Measurements from ENCODE around the gene EIF4E.
"Not testable (repeated sequence)": the region's sequence is repeated elsewhere in the genome, so short reads cannot be mapped to it uniquely, and the experiment has no call there.

Gene EIF4E

DNA sequence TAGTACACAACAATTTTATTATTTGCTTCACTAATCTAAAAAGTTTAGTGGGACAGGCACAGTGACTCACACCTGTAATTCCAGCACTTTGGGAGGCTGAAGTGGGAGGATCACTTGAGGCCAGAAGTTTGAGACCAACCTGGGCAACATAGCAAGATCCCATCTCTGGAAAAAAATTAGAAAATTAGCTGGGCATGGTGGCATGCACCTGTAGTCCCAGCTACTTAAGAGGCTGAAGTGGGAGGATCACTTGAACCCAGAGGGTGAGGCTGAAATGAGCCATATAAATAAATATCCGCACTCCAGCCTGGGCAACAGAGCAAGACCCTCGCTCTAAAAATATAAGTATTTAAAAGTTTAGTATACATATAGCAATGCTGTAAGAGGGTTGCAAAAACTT is 42.6 kb downstream of the EIF4E start:
- DNase-seq (ENCODE audit: extremely low read depth in 1 of 2, low read depth in 1 of 2), result not testable (repeated sequence)

DNA sequence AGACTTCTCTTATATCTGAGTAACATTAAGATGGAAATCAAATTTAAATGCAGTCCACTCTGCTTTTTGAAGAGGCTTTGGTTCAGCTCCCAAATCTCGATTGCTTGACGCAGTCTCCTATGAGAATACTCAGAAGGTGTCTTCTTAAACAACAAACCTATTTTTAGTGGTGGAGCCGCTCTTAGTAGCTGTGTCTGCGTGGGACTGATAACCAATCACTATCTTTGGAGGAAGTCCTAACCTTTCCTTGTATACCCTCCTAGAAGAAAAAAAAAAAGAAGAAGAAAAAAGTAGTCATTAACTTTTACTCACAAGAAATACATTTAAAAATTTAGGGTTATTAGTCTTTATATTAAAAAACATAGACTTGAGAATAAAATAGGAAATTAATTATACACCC is 48.0 kb downstream of the EIF4E start:
- DNase-seq (ENCODE audit: extremely low read depth in 1 of 2, low read depth in 1 of 2), result not testable (repeated sequence)

DNA sequence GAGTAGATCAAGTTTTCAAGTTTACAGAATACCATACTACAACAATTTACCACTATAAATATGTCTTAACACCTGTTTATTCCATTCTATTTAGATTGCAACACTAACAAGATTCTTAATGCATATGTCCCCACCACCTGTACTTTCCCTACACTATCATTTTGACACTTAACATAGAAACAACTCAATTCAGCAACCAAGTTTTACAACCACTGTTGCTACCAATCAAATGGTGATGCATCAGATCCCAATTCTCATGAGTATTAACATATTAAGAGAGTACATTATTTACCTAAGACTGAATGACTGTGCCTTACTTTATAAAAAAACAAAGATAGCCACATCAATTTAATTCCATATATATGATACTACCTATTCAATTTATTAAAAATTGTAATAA is 49.4 kb downstream of the EIF4E start:
- DNase-seq (ENCODE audit: extremely low read depth in 1 of 2, low read depth in 1 of 2), result no peak

DNA sequence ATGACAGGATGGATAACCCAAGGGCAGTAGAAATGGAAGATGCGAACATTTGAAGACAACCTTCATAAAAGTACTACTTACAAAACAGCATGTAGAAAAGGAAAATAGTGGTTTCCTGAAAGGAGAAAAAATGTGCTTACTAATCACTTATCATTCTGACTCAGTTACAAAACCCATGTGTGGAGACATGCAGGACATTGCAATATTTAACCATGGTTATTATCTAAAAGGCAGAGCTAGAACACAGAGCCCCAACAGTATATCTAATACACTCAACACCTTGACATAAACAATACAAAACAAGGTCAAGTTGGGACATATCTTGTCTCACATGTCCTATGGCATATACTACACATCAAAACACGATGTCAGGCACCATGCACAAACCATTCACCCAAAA is 55.9 kb downstream of the EIF4E start:
- DNase-seq (ENCODE audit: extremely low read depth in 1 of 2, low read depth in 1 of 2), result no peak

DNA sequence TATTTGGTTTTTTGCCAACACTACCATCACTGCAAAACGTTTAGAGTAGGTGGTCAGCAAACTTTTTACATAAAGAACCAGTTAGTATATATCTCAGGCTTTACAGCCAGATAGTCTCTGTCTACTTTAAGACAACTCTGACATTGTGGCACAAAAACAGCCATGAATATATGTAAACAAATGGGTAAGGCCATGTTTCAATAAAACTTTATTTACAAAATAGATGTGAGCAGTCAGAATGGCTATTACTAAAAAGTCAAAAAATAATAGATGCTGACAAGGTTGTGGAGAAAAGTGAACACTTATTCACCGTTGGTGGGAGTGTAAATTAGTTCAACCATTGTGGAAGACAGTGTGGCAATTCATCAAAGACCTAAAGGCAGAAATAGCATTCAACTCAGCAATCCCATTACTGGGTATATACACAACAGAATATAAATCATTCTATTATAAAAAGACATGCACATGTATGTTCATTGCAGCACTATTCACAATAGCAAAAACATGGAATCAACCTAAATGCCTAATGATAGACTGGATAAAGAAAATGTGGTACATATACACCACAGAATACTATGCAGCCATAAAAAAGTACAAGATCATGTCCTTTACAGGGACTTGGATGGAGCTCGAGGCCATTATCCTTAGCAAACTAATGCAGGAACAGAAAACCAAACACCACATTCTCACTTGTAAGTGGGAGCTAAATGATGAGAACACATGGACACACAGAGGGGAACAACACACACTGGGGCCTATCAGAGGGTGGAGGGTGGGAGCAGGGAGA is 56.6 kb downstream of the EIF4E start:
- DNase-seq (ENCODE audit: extremely low read depth in 1 of 2, low read depth in 1 of 2), result not testable (repeated sequence)

DNA sequence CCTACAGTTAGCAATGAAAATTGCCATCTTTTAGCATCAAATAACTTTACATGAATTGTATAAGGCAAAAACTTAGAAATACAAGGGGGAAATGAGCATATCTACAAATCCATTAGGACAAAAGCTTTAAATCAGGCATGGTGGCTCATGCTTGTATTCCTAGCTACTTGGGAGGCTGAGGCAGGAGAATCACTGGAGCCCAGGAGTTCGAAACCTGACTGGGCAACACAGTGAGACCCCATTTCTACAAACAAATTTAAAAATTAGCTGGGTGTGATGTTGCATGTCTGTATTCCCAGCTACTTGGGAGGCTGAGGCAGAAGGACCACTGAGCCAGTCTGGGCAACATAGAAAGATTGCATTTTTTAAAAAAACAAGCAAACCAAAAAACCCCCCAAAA is 61.3 kb downstream of the EIF4E start:
- no peak for DNase-seq (ENCODE audit: extremely low read depth in 1 of 2, low read depth in 1 of 2)

GRCh38 chr4:98865059-98865458 is 63.9 kb downstream of the EIF4E start:
- no peak for DNase-seq (ENCODE audit: extremely low read depth in 1 of 2, low read depth in 1 of 2)

GRCh38 chr4:98864560-98864959 is 64.4 kb downstream of the EIF4E start:
- no peak for DNase-seq (ENCODE audit: extremely low read depth in 1 of 2, low read depth in 1 of 2)

DNA sequence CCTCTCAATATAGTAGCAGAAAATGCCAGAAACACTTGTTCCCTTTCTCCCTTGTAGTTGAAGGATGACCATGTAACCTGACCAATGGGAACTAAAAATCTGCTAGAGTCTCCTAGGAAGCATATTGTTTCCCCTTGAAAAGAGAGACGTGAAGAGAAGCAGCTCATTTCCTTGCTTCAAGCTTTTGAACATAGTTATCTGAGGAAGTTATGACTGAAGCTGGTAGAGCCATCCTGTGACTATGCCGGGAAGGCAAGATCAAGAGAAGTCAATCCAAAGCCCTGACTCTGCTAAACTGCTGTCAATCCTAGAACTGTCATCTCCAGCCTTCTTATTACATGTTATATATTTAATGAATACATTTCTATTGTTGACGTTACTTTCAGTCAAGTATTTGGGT is 66.6 kb downstream of the EIF4E start:
- no peak for DNase-seq (ENCODE audit: extremely low read depth in 1 of 2, low read depth in 1 of 2)

- no peak for DNase-seq (ENCODE audit: extremely low read depth in 1 of 2, low read depth in 1 of 2)
Observed at GRCh38 chr4:98861100-98861884, 67.6 kb downstream of the EIF4E start.

DNA sequence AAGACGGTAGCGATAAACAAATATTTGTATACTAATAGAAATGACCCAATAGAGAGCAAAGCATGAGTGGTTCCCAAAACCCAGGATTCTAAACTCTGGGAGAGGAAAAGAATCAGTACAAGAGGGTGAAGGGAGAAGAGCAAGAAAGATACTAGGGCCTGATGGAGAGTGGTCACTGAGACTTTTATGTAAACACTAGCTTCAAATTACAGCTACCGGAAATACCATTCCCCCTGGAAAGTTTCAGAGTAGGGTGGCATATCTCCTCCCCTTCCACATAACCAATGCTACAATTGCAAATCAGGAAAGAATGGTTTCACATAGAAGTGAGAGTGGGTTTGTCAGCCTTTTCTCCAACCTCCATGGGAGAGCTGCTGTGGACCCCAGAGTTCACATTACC is 77.1 kb downstream of the EIF4E start:
- no peak for DNase-seq (ENCODE audit: extremely low read depth in 1 of 2, low read depth in 1 of 2)

GRCh38 chr4:98850937-98851336 is 78.0 kb downstream of the EIF4E start:
- DNase-seq (ENCODE audit: extremely low read depth in 1 of 2, low read depth in 1 of 2), result no peak

GRCh38 chr4:98848448-98848847 is 80.5 kb downstream of the EIF4E start:
- DNase-seq (ENCODE audit: extremely low read depth in 1 of 2, low read depth in 1 of 2), result no peak

- DNase-seq (ENCODE audit: extremely low read depth in 1 of 2, low read depth in 1 of 2), result no peak
Observed at GRCh38 chr4:98845960-98846359, 83.0 kb downstream of the EIF4E start.

DNA sequence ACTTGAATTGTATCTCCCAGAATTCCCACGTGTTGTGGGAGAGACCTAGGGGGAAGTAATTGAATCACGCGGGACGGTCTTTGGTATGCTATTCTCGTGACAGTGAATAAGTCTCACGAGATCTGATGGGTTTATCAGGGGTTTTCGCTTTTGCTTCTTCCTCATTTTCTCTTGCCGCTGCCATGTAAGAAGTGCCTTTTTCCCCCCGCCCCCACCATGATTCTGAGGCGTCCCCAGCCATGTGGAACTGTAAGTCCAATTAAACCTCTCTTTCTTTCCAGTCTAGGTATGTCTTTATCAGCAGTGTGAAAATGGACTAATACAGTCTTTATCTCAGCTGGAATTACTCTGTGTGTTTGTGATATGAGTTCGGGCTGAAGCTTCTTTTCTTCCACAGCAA is 86.0 kb downstream of the EIF4E start:
- not testable (repeated sequence) for DNase-seq (ENCODE audit: extremely low read depth in 1 of 2, low read depth in 1 of 2)

DNA sequence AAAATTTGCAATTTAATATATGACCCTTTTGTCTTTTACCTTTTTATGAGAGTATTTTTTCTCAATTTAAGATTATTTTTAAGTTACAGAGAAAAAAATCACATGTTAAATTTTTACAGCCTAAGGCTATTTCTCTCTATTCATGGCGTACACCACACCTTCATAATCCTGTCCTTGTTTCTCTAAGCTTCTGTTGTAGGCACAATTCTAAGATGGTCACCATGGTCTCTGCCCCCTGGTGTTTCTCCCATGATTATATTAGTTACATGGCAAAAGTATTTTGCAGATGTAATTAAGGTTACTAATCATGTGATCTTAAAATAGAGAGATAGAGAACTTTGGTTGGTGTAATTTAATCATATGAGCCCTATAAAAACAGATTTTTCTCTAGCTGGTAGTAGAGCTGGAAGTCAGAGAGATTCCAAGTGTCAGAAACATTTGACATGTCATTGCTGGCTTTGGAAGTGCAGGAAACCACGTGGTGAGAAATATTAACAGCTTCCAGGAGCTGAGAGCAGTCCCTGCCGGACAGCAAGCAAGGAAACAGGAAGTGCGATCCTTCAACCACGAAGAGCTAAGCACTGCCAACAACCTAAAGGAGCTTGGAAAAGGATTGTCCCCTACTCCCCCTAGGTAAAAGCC is 89.8 kb downstream of the EIF4E start:
- no peak for DNase-seq (ENCODE audit: extremely low read depth in 1 of 2, low read depth in 1 of 2)

- no peak for DNase-seq (ENCODE audit: extremely low read depth in 1 of 2, low read depth in 1 of 2)
Observed at GRCh38 chr4:98838531-98838930, 90.4 kb downstream of the EIF4E start.

GRCh38 chr4:98833384-98833783 is 95.5 kb downstream of the EIF4E start:
- no peak for DNase-seq (ENCODE audit: extremely low read depth in 1 of 2, low read depth in 1 of 2)

- not testable (repeated sequence) for DNase-seq (ENCODE audit: extremely low read depth in 1 of 2, low read depth in 1 of 2)
Observed at GRCh38 chr4:98831036-98831435, 97.9 kb downstream of the EIF4E start.

Measured in activated CD8-positive, alpha-beta memory T cell treated with anti-CD3 and anti-CD28 coated beads for 1 hour (primary cell).